Transverse colon (tissue), 4 donors: ENCODE data around the gene RABGAP1. TPM values are rescaled to one million over a fixed set of nuclear protein-coding genes. Genes with fewer than 3 reads are reported as not detected.

ENCODE experiments used
- DNase-seq: peaks from one replicate; pipeline ENCODE4 v3.0.0-alpha.2; 2019
- H3K27ac ChIP-seq, 4 donors: fragments of 200-600 bp; sonication (generic); 2 replicates each; pipeline ENCODE4 v1.5.1; 2016 to 2018; ENCODE audit warnings: inconsistent platforms in 4 of 4
- H3K27me3 ChIP-seq: fragments of 200-600 bp; sonication (generic); 2 replicates; pipeline ENCODE4 v1.5.1; 2017; ENCODE audit warnings: inconsistent platforms
- H3K36me3 ChIP-seq, 4 donors: fragments of 200-600 bp; sonication (generic); 2 replicates each; pipeline ENCODE4 v1.5.1; 2017 to 2019; ENCODE audit warnings: inconsistent platforms in 4 of 4
- H3K4me1 ChIP-seq, 4 donors: fragments of 200-600 bp; sonication (generic); 2 replicates each; pipeline ENCODE4 v1.5.1; 2017 to 2020; ENCODE audit warnings: inconsistent platforms in 4 of 4
- H3K4me3 ChIP-seq, 4 donors: fragments of 200-600 bp; sonication (generic); 1 replicate in 1 of 4; 2 replicates in 3 of 4; pipeline versions ENCODE4 v1.5.1 to v1.6.1; 2017 to 2019; ENCODE audit warnings: inconsistent platforms in 4 of 4
- H3K9me3 ChIP-seq, 2 donors: fragments of 200-600 bp; sonication (generic); 2 replicates each; pipeline ENCODE4 v1.5.1; 2017 to 2019; ENCODE audit warnings: inconsistent platforms in 2 of 2
- EP300 ChIP-seq: sonication (generic); formaldehyde crosslinking; IDR thresholded peaks from one replicate; pipeline ENCODE4 v1.6.1; 2017; ENCODE audit warnings: antibody characterized with exemption, low read depth
- POLR2A ChIP-seq: fragments of 450-650 bp; IDR thresholded peaks from one replicate; pipeline ENCODE4 v1.6.1; 2016; ENCODE audit warnings: antibody characterized with exemption, mild to moderate bottlenecking, moderate library complexity
- POLR2AphosphoS5 ChIP-seq, 3 donors: sonication (generic); formaldehyde crosslinking; IDR thresholded peaks; one replicate each; pipeline ENCODE4 v1.6.1; 2016; ENCODE audit warnings: antibody characterized with exemption in 3 of 3
- WGBS, 2 donors: methylation state at CpG; one replicate each; pipeline ENCODE4 v1.1.5; 2018; ENCODE audit warnings: low coverage in 1 of 2; 5-methylcytosine and 5-hydroxymethylcytosine counted together
- in situ Hi-C, 4 donors: fragments of 200-750 bp; cut with MboI; loops; one replicate each; pipeline versions ENCODE4 v1.15.0 to v1.15.1; 2017; ENCODE audit warnings: low sequenced_read_pairs in 3 of 4, low pct_ligation_motif_present in 1 of 4, low pct_unique_long_range_greater_than_20kb in 1 of 4
- intact Hi-C: fragments of 100-400 bp; cut with DNase I; formaldehyde crosslinking; loops from one replicate; pipeline ENCODE4 v1.15.1; 2023; ENCODE audit warnings: low total_unique reads
- total RNA-seq, 4 donors: library from RNA; depleted of rRNA; stranded (reverse); fragments of >200 nt; gene quantifications; one replicate each; pipeline ENCODE4 v1.1.0, GENCODE V29; 2016
- TF ChIP-seq, protein P1 (sequence below), 5 experiments: fragments of 200-600 bp in 3 of 5; fragments of 450-650 bp in 2 of 5; sonication (generic) in 3 of 5; IDR thresholded peaks; 1 replicate in 2 of 5; 2 replicates in 3 of 5; pipeline ENCODE4 v1.5.1; 2016 to 2017; ENCODE audit warnings: antibody characterized with exemption in 5 of 5, inconsistent platforms in 3 of 5, mild to moderate bottlenecking in 2 of 5, moderate library complexity in 1 of 5

The RABGAP1 gene
- total RNA-seq, 4 donors from 2014 or later: 56.1 to 114 (median 88.9) TPM

DNA sequence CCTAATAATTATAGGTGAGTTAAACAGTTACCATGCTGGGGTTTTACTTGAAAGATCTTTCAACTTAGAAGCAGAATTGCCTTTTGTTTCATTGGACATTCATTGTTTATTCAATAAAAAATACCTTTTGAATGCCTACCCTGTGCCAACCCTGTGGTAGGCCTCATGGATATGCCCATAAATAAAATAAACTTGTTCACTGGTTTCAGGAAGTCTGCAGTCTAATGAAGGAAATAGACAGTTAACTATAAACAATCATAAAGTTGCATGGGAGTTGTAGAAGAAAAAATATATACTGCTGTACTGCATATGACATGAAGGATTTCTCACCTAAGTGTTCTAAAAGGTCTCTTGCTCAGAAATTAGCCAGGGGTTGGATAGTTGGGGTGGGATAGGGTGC lies 87.3 kb downstream of the RABGAP1 start:
- DNase-seq: no peak
- intact Hi-C loops: no loop called here
- Histone ChIP-seq H3K4me1 (peaks cover 0 to 17% (median 1%) of the 10 kb centered on the region in 4 donors), H3K27me3 (no peaks in the 10 kb centered on the region), H3K4me3 (no peak overlapping the region), H3K36me3 (peaks cover 0 to 18% (median 7%) of the 10 kb centered on the region in 4 donors), H3K27ac (no peak overlapping the region), H3K9me3 (no peaks in the 10 kb centered on the region)
- no peak for TF ChIP-seq EP300
- no peak for TF ChIP-seq POLR2A
- TF ChIP-seq, protein P1, sequence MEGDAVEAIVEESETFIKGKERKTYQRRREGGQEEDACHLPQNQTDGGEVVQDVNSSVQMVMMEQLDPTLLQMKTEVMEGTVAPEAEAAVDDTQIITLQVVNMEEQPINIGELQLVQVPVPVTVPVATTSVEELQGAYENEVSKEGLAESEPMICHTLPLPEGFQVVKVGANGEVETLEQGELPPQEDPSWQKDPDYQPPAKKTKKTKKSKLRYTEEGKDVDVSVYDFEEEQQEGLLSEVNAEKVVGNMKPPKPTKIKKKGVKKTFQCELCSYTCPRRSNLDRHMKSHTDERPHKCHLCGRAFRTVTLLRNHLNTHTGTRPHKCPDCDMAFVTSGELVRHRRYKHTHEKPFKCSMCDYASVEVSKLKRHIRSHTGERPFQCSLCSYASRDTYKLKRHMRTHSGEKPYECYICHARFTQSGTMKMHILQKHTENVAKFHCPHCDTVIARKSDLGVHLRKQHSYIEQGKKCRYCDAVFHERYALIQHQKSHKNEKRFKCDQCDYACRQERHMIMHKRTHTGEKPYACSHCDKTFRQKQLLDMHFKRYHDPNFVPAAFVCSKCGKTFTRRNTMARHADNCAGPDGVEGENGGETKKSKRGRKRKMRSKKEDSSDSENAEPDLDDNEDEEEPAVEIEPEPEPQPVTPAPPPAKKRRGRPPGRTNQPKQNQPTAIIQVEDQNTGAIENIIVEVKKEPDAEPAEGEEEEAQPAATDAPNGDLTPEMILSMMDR (IDR thresholded peaks at IDR 0.05): no peak
- TF ChIP-seq POLR2AphosphoS5 (IDR thresholded peaks at IDR 0.05): no peak
- in situ Hi-C loops: no loop called here

DNA sequence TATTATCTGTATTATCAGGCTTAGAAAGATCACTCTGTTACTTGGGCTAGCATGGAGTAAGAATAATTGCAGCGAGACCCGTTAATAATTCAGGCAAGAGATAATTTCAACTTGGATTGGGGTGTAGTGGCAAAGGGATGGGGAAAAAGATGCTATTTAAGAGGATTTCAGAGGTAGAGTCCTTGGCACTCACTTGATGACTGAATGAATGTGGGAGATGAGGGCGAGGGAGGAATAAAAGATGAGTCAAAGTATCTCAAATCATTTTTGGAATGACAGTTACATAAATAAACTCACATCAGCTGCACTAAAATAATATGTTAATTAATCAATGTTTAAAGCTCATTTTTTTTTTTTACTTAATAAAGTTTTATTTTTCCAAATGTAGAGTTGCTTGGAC lies 88.2 kb downstream of the RABGAP1 start:
- intact Hi-C loops: no loop called here

DNA sequence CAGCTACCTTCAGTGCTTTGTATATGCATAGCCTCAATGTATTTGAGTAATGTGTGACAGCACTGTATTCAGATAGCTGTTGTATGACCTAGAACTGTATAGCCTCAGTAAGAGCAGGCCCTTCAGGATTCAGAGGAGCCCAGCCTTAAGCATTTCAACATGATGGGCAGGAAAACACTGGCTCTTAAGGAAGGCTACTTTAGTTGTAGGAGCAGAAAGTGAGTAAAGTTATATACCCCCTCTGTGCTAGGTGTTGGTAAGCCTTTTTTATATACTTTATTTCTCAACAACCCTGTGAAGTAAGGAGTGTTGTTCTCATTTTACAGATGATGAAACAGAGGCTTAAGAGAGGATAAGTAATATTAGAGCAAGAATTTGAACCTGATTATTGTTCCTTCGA lies 91.1 kb downstream of the RABGAP1 start:
- intact Hi-C loops (no loop called here), in situ Hi-C loops (no loop called here)
- H3K36me3 ChIP-seq: peaks cover 0 to 9% (median 0%) of the 10 kb centered on the region in 4 donors
- TF ChIP-seq EP300: no peak
- no peak overlapping the region for H3K4me3 ChIP-seq
- no peaks in the 10 kb centered on the region for H3K27me3 ChIP-seq
- no peak overlapping the region for H3K27ac ChIP-seq
- no peaks in the 10 kb centered on the region for H3K9me3 ChIP-seq
- peaks cover 0 to 20% (median 1%) of the 10 kb centered on the region in 4 donors for H3K4me1 ChIP-seq
- 85 to 89% methylated on average over 1 of the region's 1 CpG for WGBS, 2 donors
- no peak for DNase-seq

More for the DNA sequence above, 88.2 kb downstream of the RABGAP1 start:
- no peak overlapping the region for H3K4me3 ChIP-seq
- no peaks in the 10 kb centered on the region for H3K27me3 ChIP-seq
- peaks cover 0 to 9% (median 3%) of the 10 kb centered on the region in 4 donors for H3K36me3 ChIP-seq
- no peak for DNase-seq
- in situ Hi-C loops: no loop called here
- no peaks in the 10 kb centered on the region for H3K9me3 ChIP-seq
- H3K4me1 ChIP-seq: peaks cover 0 to 19% (median 1%) of the 10 kb centered on the region in 4 donors
- WGBS, 2 donors: 100% methylated on average over 3 of the region's 3 CpGs
- TF ChIP-seq EP300 (no peak), POLR2A (no peak), POLR2AphosphoS5 (IDR thresholded peaks at IDR 0.05) (no peak)
- TF ChIP-seq, protein P1 (IDR thresholded peaks at IDR 0.05): no peak
- no peak overlapping the region for H3K27ac ChIP-seq

DNA sequence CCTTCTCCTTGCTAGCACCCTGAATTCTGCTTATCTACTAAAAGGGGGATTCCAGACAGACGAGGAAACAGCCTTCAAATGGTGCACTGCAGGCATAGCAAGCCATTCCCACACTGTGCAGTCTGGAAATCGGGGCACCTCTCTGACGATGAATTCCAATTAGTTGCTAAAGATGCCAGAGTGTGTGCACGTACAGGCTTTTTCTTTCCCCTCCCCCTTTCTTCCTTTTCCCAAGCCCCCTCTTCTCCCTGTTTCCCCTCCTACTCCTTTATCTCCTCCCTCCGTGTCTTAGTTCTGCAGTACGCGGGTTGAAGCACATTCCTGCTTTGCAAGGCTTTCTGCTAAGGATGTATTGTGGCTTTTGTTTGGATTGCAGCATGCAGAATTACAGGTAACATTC lies 92.5 kb downstream of the RABGAP1 start, which contains the start of gene GPR21:
Gene GPR21, plus strand, starts transcription at position 316 of the 400 bp plus-strand sequence. CDS start 900 bp downstream, outside the sequence.
- DNase-seq: no peak
- peak within 1 kb of the TSS in 1 of 4 donors; percentile 8 for H3K4me3 ChIP-seq
- 67 to 70% methylated on average over 4 to 7 of the region's 7 CpGs for WGBS, 2 donors
- peaks cover 0 to 9% (median 0%) of the 10 kb centered on the region in 4 donors for H3K36me3 ChIP-seq
- H3K27ac ChIP-seq: peak within 1 kb of the TSS; percentile 8 to 42 (median 18)
- peaks cover 0 to 10% (median 0%) of the 10 kb centered on the region in 4 donors for H3K4me1 ChIP-seq
- H3K27me3 ChIP-seq: no peaks in the 10 kb centered on the region
- in situ Hi-C loops (no loop called here), intact Hi-C loops (no loop called here)
- H3K9me3 ChIP-seq: no peaks in the 10 kb centered on the region
- TF ChIP-seq, protein P1 (IDR thresholded peaks at IDR 0.05): no peak
- TF ChIP-seq POLR2A (no peak), EP300 (no peak), POLR2AphosphoS5 (IDR thresholded peaks at IDR 0.05) (no peak)
